Stimulated activated naive CD8-positive, alpha-beta T cell treated with anti-CD3 and anti-CD28 coated beads, Interleukin-15, amount 100 ng/mL, for 72 hours (primary cell): Measurements from ENCODE around the gene NEURL1.

ENCODE experiments used
- ATAC-seq: fragments of 150-1000 bp; cut with Tn5 transposase; 2 replicates; pipeline ENCODE4 v1.10.0; 2021; ENCODE audit warnings: mild to moderate bottlenecking, moderate library complexity
- DNase-seq, 2 donors: peaks; one replicate each; pipeline ENCODE4 v3.0.0; 2021 to 2022
- H3K27ac Mint-ChIP-seq, 2 donors: one replicate each; pipeline ENCODE4 v1.8.0; 2022; ENCODE audit warnings: mild to moderate bottlenecking in 2 of 2, mixed read lengths in 2 of 2, moderate library complexity in 2 of 2
- H3K27me3 Mint-ChIP-seq: one replicate; pipeline ENCODE4 v1.8.0; 2022; ENCODE audit warnings: mixed read lengths
- H3K4me1 Mint-ChIP-seq: one replicate; pipeline ENCODE4 v1.8.0; 2022; ENCODE audit warnings: mild to moderate bottlenecking, mixed read lengths
- H3K4me3 Mint-ChIP-seq, 2 donors: one replicate each; pipeline ENCODE4 v1.8.0; 2022; ENCODE audit warnings: mild to moderate bottlenecking in 2 of 2, mixed read lengths in 2 of 2, moderate library complexity in 1 of 2
- H3K9me3 Mint-ChIP-seq, 2 donors: one replicate each; pipeline ENCODE4 v1.8.0; 2022; ENCODE audit warnings: mixed read lengths in 2 of 2

NEURL1 gene

GRCh38 chr10:103582331-103583123, 89.0 kb downstream of the NEURL1 start:
- H3K4me3 Mint-ChIP-seq, result peak overlapping the region in 1 of 2 donors; percentile 4
- peak overlapping the region in 1 of 2 donors; percentile 35 for H3K27ac Mint-ChIP-seq
- peaks cover 12% of the 10 kb centered on the region for H3K4me1 Mint-ChIP-seq
- H3K9me3 Mint-ChIP-seq, result no peaks in the 10 kb centered on the region
- no peaks in the 10 kb centered on the region for H3K27me3 Mint-ChIP-seq
- DNase-seq (no peak), ATAC-seq (no peak)

GRCh38 chr10:103583871-103584215, 90.3 kb downstream of the NEURL1 start:
- Mint-ChIP-seq H3K4me3 (peak overlapping the region; percentile 82), H3K27me3 (no peaks in the 10 kb centered on the region), H3K4me1 (peaks cover 12% of the 10 kb centered on the region), H3K9me3 (no peaks in the 10 kb centered on the region), H3K27ac (peak overlapping the region; percentile 6 to 76)
- ATAC-seq (no peak), DNase-seq (no peak)

- Mint-ChIP-seq H3K4me3 (peak overlapping the region; percentile 82), H3K9me3 (no peaks in the 10 kb centered on the region), H3K4me1 (peaks cover 12% of the 10 kb centered on the region), H3K27ac (peak overlapping the region; percentile 6 to 76), H3K27me3 (no peaks in the 10 kb centered on the region)
- ATAC-seq, result peak; percentile 80
- peak; percentile 36 to 60 for DNase-seq
Measured at GRCh38 chr10:103584216-103585010, 90.9 kb downstream of the NEURL1 start.

GRCh38 chr10:103585011-103585405, 91.5 kb downstream of the NEURL1 start:
- Mint-ChIP-seq H3K4me3 (peak overlapping the region; percentile 82), H3K27me3 (no peaks in the 10 kb centered on the region)

GRCh38 chr10:103587073-103587472, 93.6 kb downstream of the NEURL1 start:
- Mint-ChIP-seq H3K27me3 (no peaks in the 10 kb centered on the region), H3K4me3 (no peak overlapping the region), H3K4me1 (peaks cover 12% of the 10 kb centered on the region), H3K27ac (no peak overlapping the region), H3K9me3 (no peaks in the 10 kb centered on the region)
- DNase-seq (no peak), ATAC-seq (no peak)

More at GRCh38 chr10:103585011-103585405, 91.5 kb downstream of the NEURL1 start:
- DNase-seq (peak in 1 of 2 donors; percentile 13), ATAC-seq (no peak)
- no peak overlapping the region for H3K27ac Mint-ChIP-seq
- no peaks in the 10 kb centered on the region for H3K9me3 Mint-ChIP-seq
- H3K4me1 Mint-ChIP-seq, result peaks cover 12% of the 10 kb centered on the region

GRCh38 chr10:103589074-103589630, 95.6 kb downstream of the NEURL1 start:
- Mint-ChIP-seq H3K4me3 (no peak overlapping the region), H3K4me1 (peaks cover 7% of the 10 kb centered on the region), H3K9me3 (no peaks in the 10 kb centered on the region), H3K27ac (peak overlapping the region in 1 of 2 donors; percentile 20), H3K27me3 (no peaks in the 10 kb centered on the region)
- no peak for DNase-seq
- ATAC-seq, result no peak

GRCh38 chr10:103590060-103590459, 96.6 kb downstream of the NEURL1 start:
- ATAC-seq (no peak), DNase-seq (no peak)
- Mint-ChIP-seq H3K9me3 (no peaks in the 10 kb centered on the region), H3K27ac (no peak overlapping the region), H3K27me3 (no peaks in the 10 kb centered on the region), H3K4me1 (peaks cover 3% of the 10 kb centered on the region), H3K4me3 (no peak overlapping the region)

GRCh38 chr10:103590744-103591291, 97.3 kb downstream of the NEURL1 start:
- no peaks in the 10 kb centered on the region for H3K4me1 Mint-ChIP-seq
- ATAC-seq (no peak), DNase-seq (no peak)
- no peaks in the 10 kb centered on the region for H3K27me3 Mint-ChIP-seq
- H3K4me3 Mint-ChIP-seq, result no peak overlapping the region
- no peaks in the 10 kb centered on the region for H3K9me3 Mint-ChIP-seq
- no peak overlapping the region for H3K27ac Mint-ChIP-seq

GRCh38 chr10:103592186-103593021, 98.9 kb downstream of the NEURL1 start:
- ATAC-seq (peak; percentile 79), DNase-seq (peak; percentile 48 to 57)
- H3K27me3 Mint-ChIP-seq, result no peaks in the 10 kb centered on the region
- H3K27ac Mint-ChIP-seq, result peak overlapping the region in 1 of 2 donors; percentile 74
- H3K4me1 Mint-ChIP-seq, result no peaks in the 10 kb centered on the region
- H3K4me3 Mint-ChIP-seq, result no peak overlapping the region
- H3K9me3 Mint-ChIP-seq, result no peaks in the 10 kb centered on the region

GRCh38 chr10:103593022-103593570, 99.6 kb downstream of the NEURL1 start:
- H3K27ac Mint-ChIP-seq, result peak overlapping the region in 1 of 2 donors; percentile 74
- ATAC-seq (peak; percentile 4), DNase-seq (no peak)
- H3K9me3 Mint-ChIP-seq, result no peaks in the 10 kb centered on the region
- no peaks in the 10 kb centered on the region for H3K27me3 Mint-ChIP-seq
- no peaks in the 10 kb centered on the region for H3K4me1 Mint-ChIP-seq
- no peak overlapping the region for H3K4me3 Mint-ChIP-seq

GRCh38 chr10:103595933-103596726, 102.6 kb downstream of the NEURL1 start:
- H3K4me1 Mint-ChIP-seq, result no peaks in the 10 kb centered on the region
- no peaks in the 10 kb centered on the region for H3K9me3 Mint-ChIP-seq
- H3K27me3 Mint-ChIP-seq, result no peaks in the 10 kb centered on the region
- no peak for DNase-seq
- ATAC-seq, result no peak
- H3K4me3 Mint-ChIP-seq, result no peak overlapping the region
- H3K27ac Mint-ChIP-seq, result no peak overlapping the region

- no peaks in the 10 kb centered on the region for H3K27me3 Mint-ChIP-seq
- no peak overlapping the region for H3K4me3 Mint-ChIP-seq
- ATAC-seq (no peak), DNase-seq (no peak)
- peak overlapping the region in 1 of 2 donors; percentile 87 for H3K27ac Mint-ChIP-seq
- H3K4me1 Mint-ChIP-seq, result no peaks in the 10 kb centered on the region
- no peaks in the 10 kb centered on the region for H3K9me3 Mint-ChIP-seq
Measured at GRCh38 chr10:103597003-103597402, 103.5 kb downstream of the NEURL1 start.

- H3K27me3 Mint-ChIP-seq, result no peaks in the 10 kb centered on the region
- DNase-seq (no peak), ATAC-seq (no peak)
- H3K27ac Mint-ChIP-seq, result no peak overlapping the region
- no peak overlapping the region for H3K4me3 Mint-ChIP-seq
- H3K4me1 Mint-ChIP-seq, result no peaks in the 10 kb centered on the region
- no peaks in the 10 kb centered on the region for H3K9me3 Mint-ChIP-seq
Measured at GRCh38 chr10:103598654-103599115, 105.2 kb downstream of the NEURL1 start.

- Mint-ChIP-seq H3K4me1 (no peaks in the 10 kb centered on the region), H3K27me3 (no peaks in the 10 kb centered on the region), H3K9me3 (no peaks in the 10 kb centered on the region), H3K4me3 (no peak overlapping the region), H3K27ac (no peak overlapping the region)
- ATAC-seq (no peak), DNase-seq (no peak)
Measured at GRCh38 chr10:103599211-103599610, 105.7 kb downstream of the NEURL1 start.
